NCI-H524 (cell line): ENCODE data around the gene TRIM66.

Experiments used
- DNase-seq, 2 experiments: peaks; one replicate each; lab custom pipeline; 2025; lab: John Stamatoyannopoulos, UW

The TRIM66 gene, protein sequence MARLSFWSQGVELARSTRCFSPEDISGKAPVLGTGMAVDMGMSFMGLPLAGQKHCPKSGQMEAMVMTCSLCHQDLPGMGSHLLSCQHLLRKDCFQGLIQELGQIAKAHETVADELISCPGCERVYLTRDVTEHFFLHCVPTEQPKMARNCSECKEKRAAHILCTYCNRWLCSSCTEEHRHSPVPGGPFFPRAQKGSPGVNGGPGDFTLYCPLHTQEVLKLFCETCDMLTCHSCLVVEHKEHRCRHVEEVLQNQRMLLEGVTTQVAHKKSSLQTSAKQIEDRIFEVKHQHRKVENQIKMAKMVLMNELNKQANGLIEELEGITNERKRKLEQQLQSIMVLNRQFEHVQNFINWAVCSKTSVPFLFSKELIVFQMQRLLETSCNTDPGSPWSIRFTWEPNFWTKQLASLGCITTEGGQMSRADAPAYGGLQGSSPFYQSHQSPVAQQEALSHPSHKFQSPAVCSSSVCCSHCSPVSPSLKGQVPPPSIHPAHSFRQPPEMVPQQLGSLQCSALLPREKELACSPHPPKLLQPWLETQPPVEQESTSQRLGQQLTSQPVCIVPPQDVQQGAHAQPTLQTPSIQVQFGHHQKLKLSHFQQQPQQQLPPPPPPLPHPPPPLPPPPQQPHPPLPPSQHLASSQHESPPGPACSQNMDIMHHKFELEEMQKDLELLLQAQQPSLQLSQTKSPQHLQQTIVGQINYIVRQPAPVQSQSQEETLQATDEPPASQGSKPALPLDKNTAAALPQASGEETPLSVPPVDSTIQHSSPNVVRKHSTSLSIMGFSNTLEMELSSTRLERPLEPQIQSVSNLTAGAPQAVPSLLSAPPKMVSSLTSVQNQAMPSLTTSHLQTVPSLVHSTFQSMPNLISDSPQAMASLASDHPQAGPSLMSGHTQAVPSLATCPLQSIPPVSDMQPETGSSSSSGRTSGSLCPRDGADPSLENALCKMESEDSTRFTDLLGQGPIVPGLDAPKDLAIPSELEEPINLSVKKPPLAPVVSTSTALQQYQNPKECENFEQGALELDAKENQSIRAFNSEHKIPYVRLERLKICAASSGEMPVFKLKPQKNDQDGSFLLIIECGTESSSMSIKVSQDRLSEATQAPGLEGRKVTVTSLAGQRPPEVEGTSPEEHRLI (N-terminal part only)

GRCh38 chr11:8682303-8683114 lies at the start of gene TRIM66, which contains the start of gene RPL27A:
Gene TRIM66, minus strand, starts transcription at chr11:8682665. Its CDS starts 10,391 bp downstream, at chr11:8672274.
Gene RPL27A, plus strand, starts transcription at chr11:8682792. Its CDS starts 22 bp downstream, at chr11:8682814.
- peak; percentile 91 to 93 for DNase-seq

GRCh38 chr11:8731647-8732323 lies 49.3 kb upstream of the TRIM66 start:
- no peak for DNase-seq

DNA sequence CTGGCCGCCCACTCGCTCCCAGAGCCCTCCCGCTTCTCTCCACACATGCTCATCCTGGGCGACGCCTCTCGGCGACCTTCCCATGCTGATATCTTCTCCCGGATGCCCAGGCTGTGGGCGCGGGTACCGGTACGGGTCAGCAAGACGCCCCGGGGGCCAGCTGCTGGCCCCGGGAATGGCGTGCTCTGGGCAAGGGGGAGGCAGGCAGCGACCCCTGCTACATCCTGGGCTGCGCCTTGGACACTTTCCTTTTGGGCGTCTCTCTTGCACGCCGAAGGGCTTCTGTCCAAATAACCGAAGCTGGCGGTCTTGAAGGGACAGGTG lies 48.2 kb upstream of the TRIM66 start:
- DNase-seq, result no peak

GRCh38 chr11:8729837-8730696 lies 47.6 kb upstream of the TRIM66 start:
- no peak for DNase-seq

DNA sequence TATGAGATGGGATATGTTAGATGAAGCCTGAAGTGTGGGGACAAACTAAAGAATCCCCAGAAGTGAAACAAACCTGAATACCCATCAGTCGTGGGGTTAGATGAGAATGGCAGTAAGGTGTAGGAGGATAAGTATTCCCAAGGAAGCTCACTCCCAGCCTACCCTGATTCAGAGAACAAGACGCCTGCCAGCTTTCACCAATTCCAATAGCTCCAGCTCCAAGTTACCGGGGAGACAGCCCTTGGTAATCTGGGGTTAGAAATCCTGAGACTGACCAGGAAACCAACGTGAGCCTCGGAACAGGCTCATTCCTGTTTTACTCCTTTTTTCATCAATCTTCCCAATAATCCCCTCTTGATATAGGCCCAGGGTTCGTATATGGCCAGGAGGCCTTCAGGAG lies 46.6 kb upstream of the TRIM66 start:
- no peak for DNase-seq

DNA sequence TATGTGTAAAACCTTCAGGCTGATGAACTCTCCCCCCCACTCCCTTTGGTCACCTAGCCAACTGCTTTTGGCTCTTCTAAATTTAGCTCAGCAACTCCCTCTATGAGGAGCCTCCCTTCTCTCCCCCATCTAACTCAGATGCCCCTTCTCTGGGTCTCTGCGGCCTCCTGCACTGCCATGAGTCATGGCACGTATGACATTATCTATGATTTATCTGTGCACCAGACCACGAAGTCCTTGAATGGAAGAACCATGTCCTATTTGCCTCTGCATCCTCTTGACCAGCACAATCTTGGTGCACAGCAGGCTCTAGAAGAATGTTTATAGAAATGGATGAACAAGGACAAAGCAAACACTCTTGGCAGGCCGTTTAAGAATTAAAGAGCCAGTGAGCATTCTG lies 46.1 kb upstream of the TRIM66 start:
- DNase-seq, result no peak

DNA sequence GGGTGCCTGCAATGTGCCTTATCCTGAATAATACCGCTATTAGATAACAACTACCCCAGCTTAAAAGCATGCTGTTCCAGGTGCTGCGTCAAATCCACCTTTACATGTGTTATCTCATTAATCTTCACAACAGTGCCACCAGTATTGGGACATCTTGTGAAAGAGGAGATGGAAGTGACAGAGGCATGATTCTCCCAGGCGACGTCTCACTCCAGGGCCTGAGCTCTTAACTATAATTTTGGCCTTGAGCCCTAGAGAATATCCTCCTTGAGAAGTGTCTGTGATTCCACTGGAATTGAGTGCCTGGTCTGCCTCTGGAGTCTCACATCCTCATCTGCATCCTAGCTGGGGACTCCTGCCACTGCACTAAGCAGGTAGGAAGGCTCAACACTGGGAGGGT lies 43.9 kb upstream of the TRIM66 start:
- DNase-seq, result no peak

- DNase-seq, result no peak
Measured at GRCh38 chr11:8724682-8725081, 42.2 kb upstream of the TRIM66 start.

- DNase-seq, result peak in 1 of 2 experiments; percentile 29
Measured at GRCh38 chr11:8723711-8724110, 41.2 kb upstream of the TRIM66 start.

DNA sequence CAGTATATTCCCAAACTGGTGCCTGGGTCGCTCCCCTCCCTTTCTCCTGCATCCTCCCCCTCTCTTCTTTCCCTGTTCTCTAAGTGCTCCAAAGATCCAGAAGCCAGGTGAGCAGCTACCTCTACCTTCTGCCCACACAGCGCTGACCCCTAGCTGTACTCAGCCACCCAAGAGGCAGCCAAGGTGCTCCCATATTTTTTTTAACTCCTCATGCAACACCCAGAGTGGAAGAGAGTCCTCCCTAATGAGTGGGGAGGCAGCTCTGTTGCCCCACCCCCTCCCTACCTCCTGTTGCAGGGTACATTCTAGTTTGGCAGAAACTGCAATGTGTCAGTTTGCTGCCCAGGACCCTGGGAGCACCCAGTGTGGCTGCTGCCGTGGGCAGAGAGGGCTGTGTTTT lies 40.3 kb upstream of the TRIM66 start:
- DNase-seq, result no peak

DNA sequence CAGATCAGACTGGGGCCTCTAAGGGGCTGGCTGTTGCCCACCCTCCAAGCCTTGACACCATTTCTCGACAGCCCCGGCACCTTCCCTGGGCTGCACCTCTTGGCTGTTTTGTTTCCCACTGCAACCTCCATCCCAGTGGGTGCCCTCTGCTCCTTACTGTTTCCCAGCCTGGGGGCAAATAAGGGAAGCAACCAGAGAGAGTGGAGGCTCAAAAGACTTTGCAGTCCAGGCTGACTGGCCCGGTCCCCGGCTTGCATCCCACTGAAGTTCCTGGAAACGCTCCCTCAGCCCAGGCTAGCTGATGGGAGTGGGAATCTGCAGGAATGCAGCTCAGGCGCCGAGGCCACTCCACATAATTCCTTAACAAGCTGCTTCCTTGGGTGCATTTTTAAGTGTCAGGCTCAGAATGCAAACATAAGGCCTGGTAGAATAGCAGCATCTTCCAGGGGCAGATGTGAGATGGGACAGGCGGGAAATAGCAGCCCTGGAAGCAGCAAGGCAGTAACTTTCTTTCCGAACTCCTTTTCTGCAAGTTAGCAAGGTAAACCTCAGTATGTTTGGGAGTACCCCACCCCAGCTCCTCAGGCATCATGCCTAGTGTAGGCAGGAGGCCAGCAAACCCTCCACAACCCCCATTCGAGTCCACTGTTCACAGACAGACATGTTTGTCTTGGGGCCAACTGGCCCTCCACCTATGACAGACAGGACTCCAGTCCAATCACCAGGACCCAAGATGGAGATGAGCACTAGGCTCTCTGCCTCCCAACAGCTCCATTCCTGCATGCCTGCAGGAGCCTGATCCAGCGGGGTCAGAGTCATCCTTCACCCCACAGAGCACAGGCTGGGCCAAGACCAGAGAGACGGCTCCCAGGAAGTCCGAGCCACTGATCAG lies 39.4 kb upstream of the TRIM66 start:
- DNase-seq, result no peak

GRCh38 chr11:8720868-8721608 lies 38.6 kb upstream of the TRIM66 start:
- no peak for DNase-seq

- no peak for DNase-seq
Measured at GRCh38 chr11:8720352-8720751, 37.9 kb upstream of the TRIM66 start.

DNA sequence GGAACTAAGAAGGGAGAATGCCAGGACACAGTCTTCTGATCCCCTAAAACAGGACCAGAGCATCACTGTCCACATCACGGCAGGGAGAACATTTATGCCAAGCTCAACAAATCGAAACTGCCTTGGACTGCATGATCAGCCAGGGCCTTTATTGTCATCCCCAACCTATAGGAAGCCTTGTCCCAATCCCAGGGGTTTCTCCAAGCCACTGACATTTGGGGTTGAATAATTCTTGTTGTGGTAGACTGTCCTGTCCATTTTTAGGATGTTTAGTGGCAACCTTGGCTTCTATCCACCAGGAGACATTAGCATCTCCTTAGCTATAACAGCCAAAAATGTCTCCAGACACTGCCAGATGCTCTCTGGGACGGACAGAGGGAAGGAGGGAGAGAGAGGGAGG lies 37.3 kb upstream of the TRIM66 start:
- no peak for DNase-seq

DNA sequence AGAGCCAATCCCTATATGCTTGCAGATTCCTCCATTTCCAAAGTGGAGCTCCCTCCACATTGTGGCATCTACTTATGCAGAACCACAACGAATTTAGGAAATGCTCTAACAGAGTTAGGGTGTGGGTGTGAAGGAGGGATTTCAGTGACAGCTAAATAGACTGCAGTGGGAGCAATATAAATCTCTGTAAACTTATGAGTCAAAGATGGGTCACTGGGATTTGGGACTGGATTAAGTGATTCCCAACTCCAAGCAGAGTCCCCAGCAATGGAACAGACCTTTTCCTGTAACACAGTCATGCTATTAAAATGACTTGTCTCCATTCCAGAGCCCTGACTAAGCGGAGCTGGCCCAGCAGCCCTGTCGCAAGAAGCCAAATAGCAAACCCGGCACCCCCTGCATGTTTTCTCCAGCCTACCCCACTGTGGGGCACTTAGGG lies 36.8 kb upstream of the TRIM66 start:
- DNase-seq, result no peak

- no peak for DNase-seq
Measured at GRCh38 chr11:8717876-8718753, 35.6 kb upstream of the TRIM66 start.

- no peak for DNase-seq
Measured at GRCh38 chr11:8717544-8717875, 35.0 kb upstream of the TRIM66 start.
